Memory B cell (primary cell): ENCODE data around the gene KRT26.
"Not testable (repeated sequence)": the region's sequence is repeated elsewhere in the genome, so short reads cannot be mapped to it uniquely, and the experiment has no call there.

Experiments used
- ATAC-seq: fragments of 150-1000 bp; cut with Tn5 transposase; 2 replicates; pipeline ENCODE4 v1.10.0; 2021; ENCODE audit warnings: low read depth, mild to moderate bottlenecking, moderate library complexity
- DNase-seq, 2 donors: peaks; one replicate each; pipeline ENCODE4 v3.0.0; 2022; ENCODE audit warnings: low spot score in 2 of 2
- H3K27ac Mint-ChIP-seq: one replicate; pipeline ENCODE4 v1.8.0; 2022; ENCODE audit warnings: mild to moderate bottlenecking, moderate library complexity, mixed read lengths
- H3K27me3 Mint-ChIP-seq: one replicate; pipeline ENCODE4 v1.8.0; 2022; ENCODE audit warnings: mixed read lengths
- H3K36me3 Mint-ChIP-seq: one replicate; pipeline ENCODE4 v1.8.0; 2022; ENCODE audit warnings: mild to moderate bottlenecking, mixed read lengths
- H3K4me1 Mint-ChIP-seq: one replicate; pipeline ENCODE4 v1.8.0; 2022; ENCODE audit warnings: mixed read lengths
- H3K4me3 Mint-ChIP-seq: one replicate; pipeline ENCODE4 v1.8.0; 2022; ENCODE audit warnings: mild to moderate bottlenecking, moderate library complexity, mixed read lengths
- H3K9me3 Mint-ChIP-seq: one replicate; pipeline ENCODE4 v1.8.0; 2022; ENCODE audit warnings: mixed read lengths

Gene KRT26

DNA sequence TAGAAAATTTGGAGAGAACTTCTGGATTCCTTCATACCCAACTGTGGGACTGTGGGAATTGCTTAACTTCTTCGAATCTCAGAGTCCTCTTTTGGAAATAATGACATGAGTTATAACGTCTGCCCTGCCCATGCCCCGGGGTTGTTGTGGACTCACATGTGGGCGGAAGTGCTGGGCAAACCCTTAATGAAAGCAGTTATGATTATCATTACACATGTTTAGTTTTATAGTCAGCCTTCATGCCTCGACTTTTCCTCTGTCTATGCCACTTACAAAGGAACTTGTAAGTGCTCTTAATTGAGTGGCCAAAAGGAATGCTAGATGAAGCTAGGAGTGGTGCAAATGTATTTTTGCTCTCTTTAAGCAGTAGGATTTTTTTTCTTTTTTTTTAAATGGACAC is 6.5 kb upstream of the KRT26 start:
- Mint-ChIP-seq H3K4me1 (no peaks in the 10 kb centered on the region), H3K27ac (no peak overlapping the region)
- ATAC-seq: no peak

DNA sequence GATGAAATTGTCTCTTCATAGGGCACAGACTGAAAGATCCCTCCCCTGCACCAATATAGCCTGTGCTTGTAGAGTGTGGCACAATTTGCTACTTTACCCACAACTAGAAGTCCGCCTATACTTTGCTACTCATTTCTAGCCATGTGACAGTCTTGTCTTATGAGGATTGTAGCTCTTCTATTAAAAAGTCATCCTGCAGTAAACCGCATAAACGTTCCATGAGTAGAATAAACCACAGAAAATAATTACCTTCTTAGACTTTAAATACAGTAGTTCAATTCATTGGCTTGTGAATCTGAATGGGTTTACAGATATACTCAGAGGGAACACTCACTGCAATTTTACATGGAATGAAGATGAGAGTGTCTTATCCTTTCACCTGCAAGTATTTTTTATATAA is 6.0 kb upstream of the KRT26 start:
- Mint-ChIP-seq H3K9me3 (no peaks in the 10 kb centered on the region), H3K27ac (no peak overlapping the region), H3K27me3 (peaks cover 14% of the 10 kb centered on the region), H3K4me3 (no peak overlapping the region), H3K36me3 (no peaks in the 10 kb centered on the region), H3K4me1 (no peaks in the 10 kb centered on the region)
- ATAC-seq (no peak), DNase-seq (no peak)

More for the DNA sequence above, 6.5 kb upstream of the KRT26 start:
- DNase-seq: no peak
- H3K27me3 Mint-ChIP-seq: peaks cover 18% of the 10 kb centered on the region
- H3K9me3 Mint-ChIP-seq: no peaks in the 10 kb centered on the region
- H3K4me3 Mint-ChIP-seq: no peak overlapping the region
- no peaks in the 10 kb centered on the region for H3K36me3 Mint-ChIP-seq

DNA sequence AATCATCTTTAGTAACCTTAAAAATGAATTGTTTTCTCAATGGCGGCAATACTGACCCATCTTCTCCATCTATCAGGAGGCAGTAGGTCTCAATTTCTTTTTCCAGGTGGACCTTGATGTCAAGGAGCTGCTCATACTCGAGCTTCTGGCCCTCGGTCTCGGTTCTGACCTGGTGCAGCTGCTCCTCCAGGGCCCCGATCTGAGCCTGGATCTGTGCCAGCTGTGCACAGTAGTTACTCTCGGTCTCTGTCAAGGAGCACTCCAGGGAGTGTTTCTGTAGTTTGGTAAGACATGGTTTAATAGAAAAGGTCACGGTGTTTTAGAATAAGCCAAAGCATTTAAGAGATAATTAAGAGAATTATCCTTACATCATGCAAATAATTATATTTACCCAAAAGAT is 5.5 kb upstream of the KRT26 start:
- Mint-ChIP-seq H3K4me3 (no peak overlapping the region), H3K9me3 (no peaks in the 10 kb centered on the region), H3K27ac (no peak overlapping the region), H3K36me3 (no peaks in the 10 kb centered on the region), H3K27me3 (peaks cover 14% of the 10 kb centered on the region), H3K4me1 (no peaks in the 10 kb centered on the region)
- ATAC-seq: no peak
- no peak for DNase-seq

DNA sequence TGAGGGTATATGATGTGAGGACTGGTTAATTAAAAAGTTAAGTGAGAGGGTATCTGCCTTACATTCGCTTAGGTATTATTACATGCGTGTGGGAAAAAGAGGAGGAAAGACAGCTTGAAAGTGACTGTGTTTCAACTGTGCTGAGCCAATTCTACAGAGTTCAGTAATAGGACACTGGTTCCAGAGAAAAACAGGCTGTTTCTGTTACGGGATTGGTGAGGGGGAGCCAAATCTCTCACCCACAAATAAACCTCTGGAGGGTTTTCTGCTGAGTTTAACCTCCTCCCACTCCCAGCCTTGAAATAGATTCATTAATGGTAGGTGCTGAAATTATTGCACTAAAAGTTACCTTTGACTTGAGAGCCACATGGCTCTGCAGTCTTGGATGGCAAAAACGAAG is 3.9 kb upstream of the KRT26 start:
- no peaks in the 10 kb centered on the region for H3K36me3 Mint-ChIP-seq
- ATAC-seq (no peak), DNase-seq (no peak)
- H3K9me3 Mint-ChIP-seq: no peaks in the 10 kb centered on the region
- H3K4me3 Mint-ChIP-seq: no peak overlapping the region
- no peaks in the 10 kb centered on the region for H3K4me1 Mint-ChIP-seq
- H3K27me3 Mint-ChIP-seq: peaks cover 19% of the 10 kb centered on the region
- no peak overlapping the region for H3K27ac Mint-ChIP-seq

GRCh38 chr17:40765657-40766056 is 6.3 kb downstream of the KRT26 start:
- ATAC-seq: no peak
- Mint-ChIP-seq H3K27ac (no peak overlapping the region), H3K4me3 (no peak overlapping the region), H3K4me1 (no peaks in the 10 kb centered on the region), H3K27me3 (peaks cover 14% of the 10 kb centered on the region), H3K9me3 (peaks cover 11% of the 10 kb centered on the region), H3K36me3 (no peaks in the 10 kb centered on the region)
- DNase-seq: no peak

DNA sequence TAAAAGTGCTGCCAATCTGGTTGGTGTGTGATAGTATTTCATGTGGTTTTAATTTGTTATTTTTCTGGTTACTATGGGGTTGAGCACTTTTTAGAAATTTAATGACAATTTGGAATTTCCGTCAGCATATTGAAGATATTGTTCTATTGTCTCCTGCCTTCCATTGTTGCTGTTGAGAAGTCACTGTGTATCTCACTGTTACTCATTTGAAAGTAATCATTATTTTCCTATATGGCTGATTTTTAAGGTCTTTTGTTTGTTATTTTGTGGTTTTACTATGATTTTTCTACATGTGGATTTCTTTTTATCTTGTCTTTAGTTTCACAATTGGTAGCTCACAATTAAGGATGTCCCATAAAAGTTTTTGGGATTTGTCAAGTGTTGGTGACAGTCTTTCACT is 8.2 kb downstream of the KRT26 start:
- DNase-seq (no peak), ATAC-seq (no peak)
- H3K27ac Mint-ChIP-seq: no peak overlapping the region
- H3K36me3 Mint-ChIP-seq: peaks cover 5% of the 10 kb centered on the region
- H3K4me3 Mint-ChIP-seq: no peak overlapping the region
- peaks cover 20% of the 10 kb centered on the region for H3K9me3 Mint-ChIP-seq
- H3K27me3 Mint-ChIP-seq: peaks cover 16% of the 10 kb centered on the region
- H3K4me1 Mint-ChIP-seq: no peaks in the 10 kb centered on the region

- no peaks in the 10 kb centered on the region for H3K4me1 Mint-ChIP-seq
- H3K36me3 Mint-ChIP-seq: peaks cover 10% of the 10 kb centered on the region
- no peak overlapping the region for H3K27ac Mint-ChIP-seq
- ATAC-seq (no peak), DNase-seq (no peak)
- no peak overlapping the region for H3K4me3 Mint-ChIP-seq
- peaks cover 33% of the 10 kb centered on the region for H3K9me3 Mint-ChIP-seq
- peaks cover 19% of the 10 kb centered on the region for H3K27me3 Mint-ChIP-seq
These were observed 11.6 kb downstream of the KRT26 start for GRCh38 chr17:40760105-40761016.

DNA sequence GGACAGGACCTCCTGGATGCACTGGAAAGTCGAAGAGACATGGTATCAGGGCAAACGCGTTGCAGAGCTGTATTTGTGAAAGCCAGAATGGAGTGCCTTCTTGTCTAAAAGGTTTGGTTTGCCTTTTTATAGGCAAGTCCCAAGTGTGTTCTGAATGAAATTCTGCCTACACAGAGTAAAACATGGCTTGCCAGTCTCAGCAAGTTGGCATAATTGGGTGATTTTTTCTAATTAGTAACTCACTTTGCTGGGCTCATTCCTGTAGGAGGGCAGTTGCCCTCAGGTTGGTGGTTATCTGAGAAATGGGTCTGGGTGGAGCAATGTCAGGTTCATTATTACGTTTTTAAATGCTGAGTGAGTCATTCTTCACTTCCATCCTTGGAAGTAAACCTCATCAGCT is 16.8 kb downstream of the KRT26 start, which contains the start of gene KRT25:
TSS of gene KRT25 (minus strand) at position 101 of the 400 bp plus-strand sequence. CDS start at position 41, 60 bp downstream.
- Mint-ChIP-seq H3K27ac (no peak within 1 kb of the TSS), H3K27me3 (peaks cover 13% of the 10 kb centered on the region), H3K9me3 (peaks cover 20% of the 10 kb centered on the region), H3K4me1 (no peaks in the 10 kb centered on the region), H3K4me3 (no peak within 1 kb of the TSS), H3K36me3 (peaks cover 10% of the 10 kb centered on the region)
- DNase-seq (no peak), ATAC-seq (no peak)

DNA sequence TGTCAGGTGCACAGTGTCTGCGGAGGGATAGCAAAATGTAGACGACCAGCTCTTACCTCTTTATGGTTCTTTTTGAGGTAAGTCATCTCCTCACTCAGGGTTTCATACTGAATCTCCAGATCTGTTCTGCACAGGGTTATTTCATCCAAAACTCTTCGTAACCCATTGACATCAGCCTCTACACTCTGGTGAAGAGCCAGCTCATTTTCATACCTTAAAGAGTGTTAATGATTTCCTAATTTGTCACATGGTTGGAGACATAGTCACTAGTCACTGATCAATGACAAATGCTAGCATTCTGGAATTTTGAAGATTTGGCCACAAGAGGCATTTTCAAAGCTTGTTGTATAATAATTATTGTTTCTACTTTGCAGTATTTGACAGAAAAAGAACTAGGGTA is 18.2 kb downstream of the KRT26 start:
- ATAC-seq (no peak), DNase-seq (no peak)
- peaks cover 11% of the 10 kb centered on the region for H3K27me3 Mint-ChIP-seq
- no peaks in the 10 kb centered on the region for H3K4me1 Mint-ChIP-seq
- H3K4me3 Mint-ChIP-seq: no peak overlapping the region
- H3K9me3 Mint-ChIP-seq: peaks cover 12% of the 10 kb centered on the region
- no peak overlapping the region for H3K27ac Mint-ChIP-seq
- peaks cover 5% of the 10 kb centered on the region for H3K36me3 Mint-ChIP-seq

GRCh38 chr17:40751065-40751464 is 20.9 kb downstream of the KRT26 start:
- DNase-seq (no peak), ATAC-seq (no peak)
- Mint-ChIP-seq H3K27me3 (peaks cover 19% of the 10 kb centered on the region), H3K4me1 (no peaks in the 10 kb centered on the region), H3K36me3 (no peaks in the 10 kb centered on the region), H3K9me3 (no peaks in the 10 kb centered on the region), H3K4me3 (no peak overlapping the region), H3K27ac (no peak overlapping the region)

- DNase-seq (no peak), ATAC-seq (no peak)
- Mint-ChIP-seq H3K4me1 (no peaks in the 10 kb centered on the region), H3K4me3 (no peak overlapping the region), H3K36me3 (no peaks in the 10 kb centered on the region), H3K27me3 (peaks cover 21% of the 10 kb centered on the region), H3K9me3 (no peaks in the 10 kb centered on the region), H3K27ac (no peak overlapping the region)
These were observed 21.6 kb downstream of the KRT26 start for GRCh38 chr17:40750391-40750790.

DNA sequence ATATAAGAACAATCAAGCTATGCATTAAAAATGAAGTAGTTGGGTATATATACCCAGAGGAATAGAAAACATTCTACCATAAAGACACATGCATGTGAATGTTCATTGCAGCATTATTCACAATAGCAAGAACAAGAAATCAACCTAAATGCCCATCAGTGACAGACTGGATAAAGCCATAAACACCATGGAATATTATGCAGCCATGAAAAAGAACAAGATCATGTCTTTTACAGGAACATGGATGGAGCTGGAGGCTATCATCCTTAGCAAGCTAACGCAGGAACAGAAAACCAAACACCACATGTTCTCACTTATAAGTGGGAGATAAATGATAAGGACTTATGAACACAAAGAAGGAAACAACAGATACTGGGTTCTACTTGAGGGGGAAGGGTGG is 23.3 kb downstream of the KRT26 start:
- not testable (repeated sequence) for H3K9me3 Mint-ChIP-seq, H3K4me3 Mint-ChIP-seq, ATAC-seq, H3K27ac Mint-ChIP-seq, DNase-seq, H3K4me1 Mint-ChIP-seq, H3K36me3 Mint-ChIP-seq
- H3K27me3 Mint-ChIP-seq: peaks cover 26% of the 10 kb centered on the region

- no peak overlapping the region for H3K27ac Mint-ChIP-seq
- peaks cover 10% of the 10 kb centered on the region for H3K27me3 Mint-ChIP-seq
- no peaks in the 10 kb centered on the region for H3K4me1 Mint-ChIP-seq
- ATAC-seq: no peak
- H3K4me3 Mint-ChIP-seq: no peak overlapping the region
- H3K36me3 Mint-ChIP-seq: peaks cover 2% of the 10 kb centered on the region
- peaks cover 4% of the 10 kb centered on the region for H3K9me3 Mint-ChIP-seq
- no peak for DNase-seq
These were observed 33.4 kb downstream of the KRT26 start for GRCh38 chr17:40738553-40738952.

GRCh38 chr17:40735016-40735415 is 37.0 kb downstream of the KRT26 start:
- no peak overlapping the region for H3K4me3 Mint-ChIP-seq
- DNase-seq (no peak), ATAC-seq (no peak)
- no peak overlapping the region for H3K27ac Mint-ChIP-seq
- no peaks in the 10 kb centered on the region for H3K9me3 Mint-ChIP-seq
- H3K27me3 Mint-ChIP-seq: peaks cover 5% of the 10 kb centered on the region
- H3K36me3 Mint-ChIP-seq: no peaks in the 10 kb centered on the region
- peaks cover 3% of the 10 kb centered on the region for H3K4me1 Mint-ChIP-seq

DNA sequence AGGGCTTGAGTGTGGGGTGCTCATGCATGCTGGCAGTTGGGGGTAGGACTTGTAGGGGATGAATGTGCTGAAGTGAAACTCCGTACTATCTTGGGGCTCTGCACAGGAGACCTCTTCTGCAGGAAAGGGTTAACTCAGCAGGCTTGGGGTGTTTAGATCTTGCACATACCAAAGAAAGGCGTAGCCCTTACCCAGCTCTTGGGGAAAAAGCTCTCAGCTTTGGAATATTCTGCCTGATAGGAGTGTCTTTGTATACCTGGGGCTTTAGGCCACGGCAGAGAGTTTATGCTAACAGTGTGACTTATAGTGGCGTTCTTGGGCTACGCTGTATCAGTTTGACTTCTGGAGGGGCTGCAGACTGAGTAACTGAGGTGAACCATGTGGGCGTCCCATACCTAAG is 38.0 kb downstream of the KRT26 start:
- Mint-ChIP-seq H3K27ac (no peak overlapping the region), H3K36me3 (no peaks in the 10 kb centered on the region), H3K4me1 (peaks cover 3% of the 10 kb centered on the region), H3K27me3 (peaks cover 5% of the 10 kb centered on the region), H3K4me3 (no peak overlapping the region), H3K9me3 (no peaks in the 10 kb centered on the region)
- no peak for ATAC-seq
- DNase-seq: no peak
